ENCODE data around the gene DIAPH2.

The DIAPH2 gene

GRCh38 chrX:97344724-97345123, 660.1 kb downstream of the DIAPH2 start:
- no peak for ATAC-seq
- no peak for TF ChIP-seq CSRNP3 (CRISPR knock-in tag; IDR thresholded peaks at IDR 0.05)
- TF ChIP-seq TOX (CRISPR knock-in tag; IDR thresholded peaks at IDR 0.05; ENCODE audit: borderline replicate concordance): no peak
- TF ChIP-seq POU6F1 (CRISPR knock-in tag; IDR thresholded peaks at IDR 0.05; ENCODE audit: borderline replicate concordance, low read depth): no peak
- no peak for TF ChIP-seq ZFP30 (CRISPR knock-in tag; IDR thresholded peaks at IDR 0.05)
- no peak for TF ChIP-seq CSDC2 (CRISPR knock-in tag; IDR thresholded peaks at IDR 0.05)
- no peak for TF ChIP-seq ESRRG (CRISPR knock-in tag; IDR thresholded peaks at IDR 0.05)
- no peak for TF ChIP-seq OSR1 (CRISPR knock-in tag; IDR thresholded peaks at IDR 0.05)
- no peak for TF ChIP-seq ISL1 (CRISPR knock-in tag; IDR thresholded peaks at IDR 0.05)
- no peak for TF ChIP-seq RARB (CRISPR knock-in tag; IDR thresholded peaks at IDR 0.05)

- no peak for TF ChIP-seq RARB (CRISPR knock-in tag; IDR thresholded peaks at IDR 0.05)
- TF ChIP-seq ISL1 (CRISPR knock-in tag; IDR thresholded peaks at IDR 0.05): no peak
- no peak for TF ChIP-seq GLIS3 (CRISPR knock-in tag; IDR thresholded peaks at IDR 0.05)
- no peak for TF ChIP-seq TOX (CRISPR knock-in tag; IDR thresholded peaks at IDR 0.05; ENCODE audit: borderline replicate concordance)
- no peak for TF ChIP-seq TCF4 (CRISPR knock-in tag; IDR thresholded peaks at IDR 0.05; ENCODE audit: borderline replicate concordance)
- no peak for TF ChIP-seq ZFP3 (CRISPR knock-in tag; IDR thresholded peaks at IDR 0.05)
- no peak for TF ChIP-seq ZNF565 (CRISPR knock-in tag; conservative IDR thresholded peaks at IDR 0.05; ENCODE audit: low read depth)
- no peak for TF ChIP-seq PPARA (CRISPR knock-in tag; IDR thresholded peaks at IDR 0.05; ENCODE audit: borderline replicate concordance)
- no peak for TF ChIP-seq ZFP30 (CRISPR knock-in tag; IDR thresholded peaks at IDR 0.05)
- no peak for TF ChIP-seq CREB5 (CRISPR knock-in tag; IDR thresholded peaks at IDR 0.05; ENCODE audit: low read depth)
These were observed 674.3 kb downstream of the DIAPH2 start for GRCh38 chrX:97358941-97359340.

GRCh38 chrX:97363843-97364242, 679.2 kb downstream of the DIAPH2 start:
- TF ChIP-seq SNAI2 (CRISPR knock-in tag; IDR thresholded peaks at IDR 0.05) (no peak), CSRNP3 (CRISPR knock-in tag; IDR thresholded peaks at IDR 0.05) (no peak), ZNF8 (CRISPR knock-in tag; IDR thresholded peaks at IDR 0.05) (no peak), CSDC2 (CRISPR knock-in tag; IDR thresholded peaks at IDR 0.05) (no peak), BACH2 (CRISPR knock-in tag; IDR thresholded peaks at IDR 0.05; ENCODE audit: borderline replicate concordance) (no peak), PPARA (CRISPR knock-in tag; IDR thresholded peaks at IDR 0.05; ENCODE audit: borderline replicate concordance) (no peak), PATZ1 (CRISPR knock-in tag; IDR thresholded peaks at IDR 0.05; ENCODE audit: borderline replicate concordance) (no peak), GLIS3 (CRISPR knock-in tag; IDR thresholded peaks at IDR 0.05) (no peak), ZNF70 (CRISPR knock-in tag; IDR thresholded peaks at IDR 0.05) (no peak), TOX (CRISPR knock-in tag; IDR thresholded peaks at IDR 0.05; ENCODE audit: borderline replicate concordance) (no peak), ISL1 (CRISPR knock-in tag; IDR thresholded peaks at IDR 0.05) (no peak), OSR1 (CRISPR knock-in tag; IDR thresholded peaks at IDR 0.05) (no peak), ESRRG (CRISPR knock-in tag; IDR thresholded peaks at IDR 0.05) (no peak), POU6F1 (CRISPR knock-in tag; IDR thresholded peaks at IDR 0.05; ENCODE audit: borderline replicate concordance, low read depth) (no peak)
- ATAC-seq: no peak

More at GRCh38 chrX:97358941-97359340, 674.3 kb downstream of the DIAPH2 start:
- no peak for ATAC-seq
